Measurements from ENCODE around the gene ATRX. TPM values are rescaled to one million over a fixed set of nuclear protein-coding genes. Genes with fewer than 3 reads are reported as not detected.

The ATRX gene
- total RNA-seq, 2 experiments from 2014 or later, result 48.2 to 66.3 TPM

DNA sequence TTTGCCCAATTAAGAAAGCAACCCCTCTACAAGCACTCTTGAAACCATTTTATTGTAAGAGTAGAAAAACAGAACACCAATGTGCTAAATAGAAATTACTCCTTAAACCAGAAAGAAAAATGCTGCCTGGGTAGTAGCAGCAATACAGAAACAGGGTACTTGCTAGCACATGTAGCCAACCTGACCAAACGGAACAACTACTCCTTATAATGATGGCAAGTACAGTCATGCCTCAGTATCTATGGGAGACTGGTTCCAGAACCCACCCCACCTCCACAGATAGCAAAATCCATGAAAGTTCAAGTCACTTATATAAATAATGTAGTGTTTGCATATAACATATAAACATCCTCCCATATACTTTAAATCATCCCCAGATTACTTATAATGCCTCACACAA is 168.8 kb downstream of the ATRX start:
- H3K4me2 ChIP-seq (ENCODE audit: low read length), result no peak overlapping the region
- DNase-seq (ENCODE audit: low spot score), result no peak
- peaks cover 42% of the 10 kb centered on the region for H3K36me3 ChIP-seq (ENCODE audit: insufficient read depth, low read length)
- no peak overlapping the region for H3K27ac ChIP-seq (ENCODE audit: low read depth, low read length, poor library complexity, severe bottlenecking)
- no peak overlapping the region for H2AFZ ChIP-seq (ENCODE audit: low read length)
- H3K9me2 ChIP-seq (ENCODE audit: insufficient read depth, low read length), result no peaks in the 10 kb centered on the region
- H3K4me3 ChIP-seq (ENCODE audit: low read depth, low read length, poor library complexity, severe bottlenecking), result no peak overlapping the region
- no TSS peak for BruUV-seq (replicated peaks)
- no peaks in the 10 kb centered on the region for H4K20me1 ChIP-seq (ENCODE audit: insufficient read depth, low read length)
- CTCF ChIA-PET (ENCODE audit: unreplicated experiment), result no interaction called here
- H3K79me2 ChIP-seq (ENCODE audit: insufficient read depth, low read depth, low read length), result no peaks in the 10 kb centered on the region
- no peaks in the 10 kb centered on the region for H3K9me3 ChIP-seq (ENCODE audit: low read length)
- TF ChIP-seq, protein P1, sequence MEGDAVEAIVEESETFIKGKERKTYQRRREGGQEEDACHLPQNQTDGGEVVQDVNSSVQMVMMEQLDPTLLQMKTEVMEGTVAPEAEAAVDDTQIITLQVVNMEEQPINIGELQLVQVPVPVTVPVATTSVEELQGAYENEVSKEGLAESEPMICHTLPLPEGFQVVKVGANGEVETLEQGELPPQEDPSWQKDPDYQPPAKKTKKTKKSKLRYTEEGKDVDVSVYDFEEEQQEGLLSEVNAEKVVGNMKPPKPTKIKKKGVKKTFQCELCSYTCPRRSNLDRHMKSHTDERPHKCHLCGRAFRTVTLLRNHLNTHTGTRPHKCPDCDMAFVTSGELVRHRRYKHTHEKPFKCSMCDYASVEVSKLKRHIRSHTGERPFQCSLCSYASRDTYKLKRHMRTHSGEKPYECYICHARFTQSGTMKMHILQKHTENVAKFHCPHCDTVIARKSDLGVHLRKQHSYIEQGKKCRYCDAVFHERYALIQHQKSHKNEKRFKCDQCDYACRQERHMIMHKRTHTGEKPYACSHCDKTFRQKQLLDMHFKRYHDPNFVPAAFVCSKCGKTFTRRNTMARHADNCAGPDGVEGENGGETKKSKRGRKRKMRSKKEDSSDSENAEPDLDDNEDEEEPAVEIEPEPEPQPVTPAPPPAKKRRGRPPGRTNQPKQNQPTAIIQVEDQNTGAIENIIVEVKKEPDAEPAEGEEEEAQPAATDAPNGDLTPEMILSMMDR (conservative IDR thresholded peaks at IDR 0.05; ENCODE audit: low read length), result no peak
- TF ChIP-seq EZH2phosphoT487 (IDR thresholded peaks at IDR 0.05; ENCODE audit: borderline replicate concordance, low read depth, low read length), result no peak
- H3K4me1 ChIP-seq (ENCODE audit: insufficient read depth, low read length, poor library complexity, severe bottlenecking), result no peaks in the 10 kb centered on the region
- intact Hi-C loops (cut with micrococcal nuclease; ENCODE audit: unreplicated experiment), result no loop called here
- POLR2A ChIA-PET, result no interaction called here

DNA sequence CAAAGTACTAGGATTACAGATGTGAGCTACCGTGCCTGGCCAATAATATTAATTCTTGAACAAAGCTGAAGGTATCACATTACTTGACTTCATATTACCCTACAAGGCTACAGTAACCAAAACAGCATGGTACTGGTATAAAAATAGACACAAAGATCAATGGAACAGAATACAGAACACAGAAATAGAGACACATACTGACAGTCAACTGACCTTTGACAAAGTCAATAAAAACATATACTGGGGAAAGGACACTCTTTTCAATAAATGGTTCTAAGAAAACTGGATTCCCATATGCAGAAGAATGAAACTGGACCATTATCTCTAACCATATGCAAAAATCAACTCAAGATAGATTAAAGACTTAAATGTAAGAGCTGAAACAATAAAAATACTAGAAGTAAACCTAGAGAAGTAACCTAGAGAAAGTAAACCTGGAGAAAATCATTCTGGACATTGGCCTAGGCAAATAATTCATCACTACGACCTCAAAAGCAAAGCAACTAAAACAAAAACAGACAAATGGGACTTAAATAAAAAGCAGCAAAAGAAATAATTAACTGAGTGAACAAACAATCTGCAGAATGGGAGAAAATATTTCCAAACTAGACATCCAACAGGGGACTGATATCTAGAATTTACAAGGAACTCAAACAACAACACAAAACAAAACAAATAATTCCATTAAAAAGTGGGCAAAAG is 182.2 kb downstream of the ATRX start:
- no peaks in the 10 kb centered on the region for H3K9me2 ChIP-seq (ENCODE audit: insufficient read depth, low read length)
- no peaks in the 10 kb centered on the region for H3K4me1 ChIP-seq (ENCODE audit: insufficient read depth, low read length, poor library complexity, severe bottlenecking)
- no peaks in the 10 kb centered on the region for H3K9me3 ChIP-seq (ENCODE audit: low read length)
- BruUV-seq (replicated peaks), result no TSS peak
- no peak overlapping the region for H3K4me3 ChIP-seq (ENCODE audit: low read depth, low read length, poor library complexity, severe bottlenecking)
- H3K36me3 ChIP-seq (ENCODE audit: insufficient read depth, low read length), result peaks cover 3% of the 10 kb centered on the region; the same call in 1 of the 2 replicates
- H2AFZ ChIP-seq (ENCODE audit: low read length), result no peak overlapping the region
- no peak for TF ChIP-seq EZH2phosphoT487 (IDR thresholded peaks at IDR 0.05; ENCODE audit: borderline replicate concordance, low read depth, low read length)
- TF ChIP-seq, protein P1 (conservative IDR thresholded peaks at IDR 0.05; ENCODE audit: low read length), result no peak
- no peaks in the 10 kb centered on the region for H4K20me1 ChIP-seq (ENCODE audit: insufficient read depth, low read length)
- H3K79me2 ChIP-seq (ENCODE audit: insufficient read depth, low read depth, low read length), result no peaks in the 10 kb centered on the region
- intact Hi-C loops (cut with micrococcal nuclease; ENCODE audit: unreplicated experiment), result no loop called here
- ChIA-PET POLR2A (interaction anchor here (0.6 to 0.7 kb wide), 2 partner anchors 190 to 1188 kb away, joined by 3 to 4 read pairs; no protein-coding TSS in a partner anchor), CTCF (ENCODE audit: unreplicated experiment) (no interaction called here)
- no peak overlapping the region for H3K4me2 ChIP-seq (ENCODE audit: low read length)
- no peak for DNase-seq (ENCODE audit: low spot score)
- H3K27ac ChIP-seq (ENCODE audit: low read depth, low read length, poor library complexity, severe bottlenecking), result no peak overlapping the region

DNA sequence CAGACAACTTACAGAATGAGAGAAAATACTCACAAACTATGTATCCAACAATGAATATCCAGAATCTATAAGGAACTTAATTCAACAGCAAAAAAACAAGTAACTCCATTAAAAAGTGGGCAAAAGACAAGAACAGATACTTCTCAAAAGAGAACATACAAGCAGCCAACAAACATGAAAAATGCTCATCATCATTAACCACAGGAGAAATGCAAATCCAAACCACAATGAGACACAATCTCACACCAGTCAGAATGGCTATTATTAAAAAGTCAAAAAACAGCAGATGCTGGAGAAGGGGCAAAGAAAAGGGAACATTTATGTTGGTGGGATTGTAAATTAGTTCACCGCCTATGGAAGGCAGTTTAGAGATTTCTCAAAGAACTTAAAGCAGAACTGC is 188.5 kb downstream of the ATRX start:
- no peak for DNase-seq (ENCODE audit: low spot score)
- no peak for TF ChIP-seq EZH2phosphoT487 (IDR thresholded peaks at IDR 0.05; ENCODE audit: borderline replicate concordance, low read depth, low read length)
- TF ChIP-seq, protein P1 (conservative IDR thresholded peaks at IDR 0.05; ENCODE audit: low read length), result no peak
- ChIA-PET CTCF (ENCODE audit: unreplicated experiment) (no interaction called here), POLR2A (no interaction called here)
- no peaks in the 10 kb centered on the region for H3K9me2 ChIP-seq (ENCODE audit: insufficient read depth, low read length)
- no TSS peak for BruUV-seq (replicated peaks)
- H3K9me3 ChIP-seq (ENCODE audit: low read length), result no peaks in the 10 kb centered on the region
- intact Hi-C loops (cut with micrococcal nuclease; ENCODE audit: unreplicated experiment), result no loop called here
- H4K20me1 ChIP-seq (ENCODE audit: insufficient read depth, low read length), result no peaks in the 10 kb centered on the region
- no peaks in the 10 kb centered on the region for H3K4me1 ChIP-seq (ENCODE audit: insufficient read depth, low read length, poor library complexity, severe bottlenecking)
- no peak overlapping the region for H3K4me2 ChIP-seq (ENCODE audit: low read length)
- H3K79me2 ChIP-seq (ENCODE audit: insufficient read depth, low read depth, low read length), result no peaks in the 10 kb centered on the region
- no peak overlapping the region for H2AFZ ChIP-seq (ENCODE audit: low read length)
- H3K4me3 ChIP-seq (ENCODE audit: low read depth, low read length, poor library complexity, severe bottlenecking), result no peak overlapping the region
- H3K36me3 ChIP-seq (ENCODE audit: insufficient read depth, low read length), result no peaks in the 10 kb centered on the region; the same call in 1 of the 2 replicates
- H3K27ac ChIP-seq (ENCODE audit: low read depth, low read length, poor library complexity, severe bottlenecking), result no peak overlapping the region

All from OCI-LY7 (cell line).